Measurements from ENCODE around the gene LASP1.

DNA sequence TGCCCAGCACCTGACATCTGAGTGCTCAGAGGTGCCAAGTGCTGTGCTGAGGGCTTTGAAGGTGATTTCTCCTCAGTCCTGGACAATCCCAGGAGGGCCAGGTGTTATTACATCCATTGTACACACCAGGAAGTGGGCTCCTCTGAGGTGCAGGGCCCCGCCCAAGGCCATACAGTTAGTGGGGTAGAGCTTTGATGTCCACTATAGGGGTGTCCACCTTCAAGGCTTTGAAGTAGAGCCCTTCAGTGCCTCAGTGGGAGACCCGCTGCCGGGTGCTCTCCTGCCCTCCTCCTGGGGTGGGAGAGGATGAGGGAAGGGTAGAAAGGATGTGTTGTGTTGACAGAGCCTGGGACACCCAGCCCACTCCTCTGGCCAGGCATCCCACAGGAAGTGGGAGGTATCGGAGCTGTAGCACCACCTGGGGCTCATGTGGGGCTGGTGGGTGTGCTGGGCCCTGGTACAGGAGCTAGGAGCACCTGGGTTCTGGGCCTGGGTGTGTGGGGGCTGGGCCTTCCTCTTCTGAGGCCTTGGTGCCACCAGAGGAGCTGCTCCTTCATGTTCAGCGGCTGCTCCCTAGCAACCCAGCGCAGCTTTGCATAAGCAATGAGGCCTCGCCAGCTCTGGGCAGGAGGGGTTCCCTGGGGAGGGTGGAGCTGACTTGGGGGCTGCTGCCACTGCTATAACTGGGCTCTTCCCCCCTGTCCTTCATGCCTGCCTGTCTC is 7.4 kb downstream of the LASP1 start:
- no peak for TF ChIP-seq POLR2A (IDR thresholded peaks at IDR 0.05)
- no peak for TF ChIP-seq CTCF (IDR thresholded peaks at IDR 0.05)
